GM21381 (cell line): Measurements from ENCODE around the gene KCNC3.

Experiments
- ATAC-seq: cut with Tn5 transposase; IDR thresholded peaks from one replicate; pipeline ENCODE4 v1.9.1; 2021; ENCODE audit warnings: mild to moderate bottlenecking, moderate library complexity; ENCODE audit not compliant: unreplicated experiment

KCNC3 gene

DNA sequence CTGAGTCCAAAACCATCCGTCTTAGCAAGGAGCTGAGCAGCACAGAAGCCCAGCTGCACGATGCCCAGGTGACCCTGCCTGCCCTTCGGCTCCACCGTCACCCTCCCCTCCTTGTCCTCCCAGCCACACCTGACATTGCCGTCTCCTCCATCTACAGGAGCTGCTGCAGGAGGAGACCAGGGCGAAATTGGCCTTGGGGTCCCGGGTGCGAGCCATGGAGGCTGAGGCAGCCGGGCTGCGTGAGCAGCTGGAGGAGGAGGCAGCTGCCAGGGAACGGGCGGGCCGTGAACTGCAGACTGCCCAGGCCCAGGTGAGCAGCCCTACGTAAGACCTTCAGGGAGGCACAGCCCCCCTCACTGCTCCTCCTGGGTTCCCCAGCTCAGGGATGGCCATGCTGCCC is 49.1 kb downstream of the KCNC3 start:
- ATAC-seq, result no peak

DNA sequence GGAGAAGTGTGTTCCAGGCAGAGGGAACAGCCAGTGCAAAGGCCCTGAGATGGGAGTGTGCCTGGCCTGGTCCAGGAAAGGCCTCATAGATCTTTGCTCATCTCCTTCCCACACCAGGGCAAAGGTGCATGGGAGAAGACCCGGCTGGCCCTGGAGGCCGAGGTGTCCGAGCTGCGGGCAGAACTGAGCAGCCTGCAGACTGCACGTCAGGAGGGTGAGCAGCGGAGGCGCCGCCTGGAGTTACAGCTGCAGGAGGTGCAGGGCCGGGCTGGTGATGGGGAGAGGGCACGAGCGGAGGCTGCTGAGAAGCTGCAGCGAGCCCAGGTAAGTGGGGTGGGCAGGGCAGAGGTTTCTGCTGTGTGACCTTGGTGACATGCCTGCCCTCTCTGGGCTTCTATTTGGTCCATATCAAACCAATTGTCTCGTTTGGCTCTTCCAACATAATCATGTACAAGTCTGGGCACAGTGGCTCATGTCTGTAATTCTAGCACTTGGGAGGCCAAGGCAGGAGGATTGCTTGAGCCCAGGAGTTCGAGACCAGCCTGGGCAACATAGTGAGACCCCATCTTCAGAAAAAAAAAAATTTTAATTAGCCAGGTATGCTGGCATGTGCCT is 51.1 kb downstream of the KCNC3 start:
- no peak for ATAC-seq

DNA sequence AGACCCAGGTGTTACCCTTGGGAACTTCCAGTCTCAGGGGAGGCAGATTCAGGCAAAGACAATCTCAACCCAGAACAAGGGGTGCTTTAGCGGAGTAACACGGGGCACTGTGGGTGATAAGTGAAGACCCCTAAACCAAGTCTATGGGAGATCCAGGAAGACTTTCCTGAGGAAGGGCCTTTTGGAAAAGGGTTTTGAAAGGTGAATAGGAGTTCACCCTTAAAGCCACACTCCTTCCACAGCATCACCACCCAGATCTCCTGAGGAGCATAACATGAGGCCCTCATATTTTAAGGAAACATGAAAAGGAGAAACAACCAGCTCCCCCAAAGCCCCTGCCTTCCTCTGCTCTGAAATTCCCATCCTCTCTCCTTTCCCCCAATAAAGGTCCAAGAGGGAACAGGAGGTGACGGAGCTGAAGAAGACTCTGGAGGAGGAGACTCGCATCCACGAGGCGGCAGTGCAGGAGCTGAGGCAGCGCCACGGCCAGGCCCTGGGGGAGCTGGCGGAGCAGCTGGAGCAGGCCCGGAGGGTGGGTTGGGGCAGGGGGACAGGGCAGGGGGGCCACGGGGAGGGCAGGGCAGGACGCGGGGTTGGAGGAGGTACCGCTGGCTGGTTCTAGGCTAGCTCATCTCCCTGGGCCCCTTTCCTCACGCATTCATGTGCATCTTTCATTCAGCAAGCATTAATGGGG is 52.7 kb downstream of the KCNC3 start:
- ATAC-seq, result no peak

DNA sequence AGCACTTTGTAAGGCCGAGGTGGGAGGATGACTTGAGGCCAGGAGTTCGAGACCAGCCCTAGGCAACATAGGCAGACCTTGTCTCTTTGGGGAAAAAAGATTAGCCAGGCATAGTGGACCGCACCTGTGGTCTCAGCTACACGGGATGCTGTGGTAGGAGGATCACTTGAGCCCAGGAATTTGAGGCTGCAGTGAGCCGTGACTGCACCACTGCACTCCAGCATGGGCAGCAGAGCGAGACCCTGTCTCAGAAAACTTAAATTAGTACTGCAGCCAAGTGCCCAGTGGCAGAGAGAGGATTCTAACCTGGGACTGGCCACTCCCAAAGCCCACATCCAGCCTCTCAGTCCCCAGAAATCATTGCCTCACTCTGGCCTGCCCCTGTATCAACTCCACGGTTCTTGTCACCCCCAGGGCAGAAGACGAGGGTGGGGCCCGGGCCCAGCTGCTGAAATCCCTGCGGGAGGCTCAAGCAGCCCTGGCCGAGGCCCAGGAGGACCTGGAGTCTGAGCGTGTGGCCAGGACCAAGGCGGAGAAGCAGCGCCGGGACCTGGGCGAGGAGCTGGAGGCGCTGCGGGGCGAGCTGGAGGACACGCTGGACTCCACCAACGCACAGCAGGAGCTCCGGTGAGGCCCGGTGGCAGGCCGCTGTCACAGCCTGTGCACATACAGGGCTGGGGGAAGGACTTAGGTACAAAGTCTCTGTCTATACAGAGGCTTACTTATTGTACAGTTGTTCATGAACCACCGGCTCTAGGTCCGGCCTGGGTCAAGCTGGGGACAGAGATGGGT is 53.4 kb downstream of the KCNC3 start:
- no peak for ATAC-seq

- ATAC-seq, result no peak
Measured at GRCh38 chr19:50273821-50274220, 55.4 kb downstream of the KCNC3 start.

DNA sequence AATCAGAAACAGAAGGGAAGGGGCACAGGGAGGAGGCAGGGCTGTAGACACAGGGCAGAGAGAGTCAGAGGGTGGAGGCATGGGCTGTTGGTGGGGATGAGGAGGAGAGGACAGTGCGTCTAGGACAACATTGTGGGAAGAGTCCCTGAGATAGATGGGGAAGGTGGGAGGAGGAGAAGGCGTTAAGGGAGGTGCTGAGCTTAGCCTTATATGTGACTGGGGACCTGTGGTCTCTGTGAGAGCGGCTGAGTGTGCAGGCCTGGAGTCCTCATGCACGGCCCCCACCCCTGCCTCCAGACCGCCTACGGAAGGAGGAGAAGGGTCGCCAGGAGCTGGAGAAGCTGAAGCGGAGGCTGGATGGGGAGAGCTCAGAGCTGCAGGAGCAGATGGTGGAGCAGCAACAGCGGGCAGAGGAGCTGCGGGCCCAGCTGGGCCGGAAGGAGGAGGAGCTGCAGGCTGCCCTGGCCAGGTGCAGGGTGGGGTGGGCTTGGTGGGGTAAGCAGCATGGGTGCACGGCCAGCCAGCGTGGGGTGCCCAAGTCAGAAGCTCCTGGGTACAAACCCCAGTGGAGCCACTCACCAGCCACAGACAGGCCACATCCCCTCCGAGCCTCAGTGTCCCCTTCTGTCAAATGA is 56.8 kb downstream of the KCNC3 start:
- ATAC-seq, result no peak

DNA sequence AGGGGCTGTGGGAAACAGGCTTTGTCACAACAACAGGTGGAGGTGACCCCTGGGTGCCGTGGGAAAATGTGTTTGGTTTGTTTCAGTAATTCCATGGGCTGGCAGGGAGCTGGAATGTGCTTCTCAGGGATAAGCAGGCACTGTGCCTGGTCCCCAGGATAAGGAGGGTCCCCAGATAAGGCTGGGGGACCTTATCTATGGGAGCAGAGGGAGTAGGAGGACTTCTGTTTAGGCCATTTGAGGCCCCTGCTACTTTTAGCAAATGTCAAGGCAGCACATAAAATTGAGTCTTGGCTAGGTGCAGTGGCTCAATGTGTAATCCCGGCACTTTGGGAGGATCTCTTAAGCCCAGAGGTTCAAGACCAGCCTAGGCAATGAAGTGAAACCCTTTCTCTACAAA is 59.5 kb downstream of the KCNC3 start:
- no peak for ATAC-seq

GRCh38 chr19:50268501-50268900 is 60.7 kb downstream of the KCNC3 start:
- no peak for ATAC-seq

GRCh38 chr19:50268041-50268440 is 61.1 kb downstream of the KCNC3 start:
- ATAC-seq, result no peak

DNA sequence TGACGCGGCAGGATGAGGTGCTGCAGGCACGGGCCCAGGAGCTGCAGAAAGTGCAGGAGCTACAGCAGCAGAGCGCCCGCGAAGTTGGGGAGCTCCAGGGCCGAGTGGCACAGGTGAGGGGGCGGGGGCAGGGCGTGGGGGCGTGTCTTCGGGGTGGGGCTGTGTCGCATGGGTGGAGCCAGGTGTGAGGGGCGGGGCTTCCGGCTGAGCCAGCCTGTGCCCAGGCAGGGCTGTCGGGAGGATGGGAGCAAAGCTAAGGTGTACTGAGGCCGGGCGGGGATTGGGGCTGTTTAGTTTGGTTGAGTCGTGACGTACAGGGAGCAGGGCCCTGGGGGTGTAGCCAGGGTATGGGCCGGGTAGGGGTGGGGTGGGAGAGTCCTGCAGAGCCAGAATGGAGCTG is 62.3 kb downstream of the KCNC3 start:
- ATAC-seq, result no peak

DNA sequence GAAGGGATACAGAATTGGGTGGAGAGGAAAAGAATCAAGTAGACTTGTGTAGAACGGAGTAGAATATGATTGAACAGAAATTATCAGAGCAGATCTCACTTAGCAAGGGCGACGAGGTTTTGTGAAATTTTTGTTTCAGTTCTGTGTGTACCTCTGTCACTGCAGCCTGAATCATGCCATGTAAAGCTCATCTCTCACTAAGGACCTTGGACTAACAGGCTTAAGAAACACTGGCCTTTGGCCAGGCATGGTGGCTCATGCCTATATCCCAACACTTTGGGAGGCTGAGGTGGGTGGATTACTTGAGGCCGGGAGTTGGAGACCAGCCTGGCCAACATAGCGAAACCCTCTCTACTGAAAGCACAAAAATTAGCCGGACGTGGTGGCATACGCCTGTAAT is 63.1 kb downstream of the KCNC3 start:
- no peak for ATAC-seq

GRCh38 chr19:50264483-50265186 is 64.5 kb downstream of the KCNC3 start:
- ATAC-seq, result no peak

GRCh38 chr19:50263176-50263575 is 66.0 kb downstream of the KCNC3 start:
- ATAC-seq, result no peak
